Measurements from ENCODE around the gene GFPT2. TPM values are rescaled to one million over a fixed set of nuclear protein-coding genes. Genes with fewer than 3 reads are reported as not detected.
A peak's percentile ranks its signal among the peaks of the same experiment; 100 is the strongest.

The GFPT2 gene
- total RNA-seq, result 10 to 100 TPM; 27.3 to 44.5 TPM
- long read RNA-seq, transcript GFPT2-201 (19 exons, 3,093 nt), result major isoform, 73 of 93 reads
- long read RNA-seq, partial matches to known transcripts, result 7 of 93 reads
- long read RNA-seq, other reads (novel, unspliced or antisense), result 13 of 93 reads

DNA sequence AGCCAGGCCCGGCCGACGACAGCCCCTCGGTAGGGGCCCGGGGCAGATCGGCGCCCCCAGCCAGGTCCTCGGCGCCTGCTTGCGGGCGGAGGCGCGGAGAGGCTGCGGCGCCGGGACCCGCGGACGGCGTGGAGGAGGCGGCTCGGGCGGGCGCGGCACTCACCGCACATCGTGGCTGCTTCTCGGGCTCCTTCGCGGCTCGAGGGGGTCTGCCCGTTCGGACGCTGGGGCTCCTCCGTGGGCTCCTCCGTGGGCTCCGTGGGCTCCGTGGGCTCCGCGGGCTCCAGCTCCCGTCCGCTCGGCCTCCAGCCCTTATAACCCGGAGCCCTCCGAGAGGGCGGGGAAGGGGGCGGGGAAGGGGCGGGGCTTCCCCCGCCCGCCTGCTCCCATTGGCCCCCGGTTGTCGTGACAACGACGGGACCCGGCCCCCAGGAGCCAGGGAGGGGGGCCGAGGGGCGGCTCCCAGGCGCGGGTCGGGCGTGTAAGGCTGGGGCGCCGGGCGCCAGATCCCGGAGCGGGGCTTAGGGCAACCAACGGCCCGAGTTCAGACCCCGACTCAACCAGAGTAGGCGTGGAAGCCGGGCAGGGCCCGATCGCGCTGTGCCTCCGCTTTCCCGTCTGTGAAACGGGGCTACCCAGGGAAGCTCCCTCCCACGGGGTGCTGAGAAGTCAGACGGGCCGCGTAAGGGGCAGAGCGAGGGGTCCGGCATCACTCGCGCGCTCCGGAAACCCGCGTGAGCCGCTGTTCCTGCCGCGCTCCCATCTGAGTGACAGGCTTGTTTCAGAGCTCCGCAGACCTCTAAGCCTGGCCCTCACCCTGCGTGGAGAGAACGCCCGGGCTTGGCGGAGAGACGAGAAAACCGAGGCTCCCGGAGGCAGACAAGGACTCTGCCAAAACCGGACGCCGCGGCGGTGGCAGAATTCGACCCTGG lies at the start of gene GFPT2:
Gene GFPT2, minus strand, starts transcription at position 289 of the 932 bp plus-strand sequence. Its CDS starts 119 bp downstream, at position 170.
- peak; percentile 92 to 94 for ATAC-seq
- DNase-seq, result peak; percentile 90
- intact Hi-C loops (cut with DNase I), result no loop called here

DNA sequence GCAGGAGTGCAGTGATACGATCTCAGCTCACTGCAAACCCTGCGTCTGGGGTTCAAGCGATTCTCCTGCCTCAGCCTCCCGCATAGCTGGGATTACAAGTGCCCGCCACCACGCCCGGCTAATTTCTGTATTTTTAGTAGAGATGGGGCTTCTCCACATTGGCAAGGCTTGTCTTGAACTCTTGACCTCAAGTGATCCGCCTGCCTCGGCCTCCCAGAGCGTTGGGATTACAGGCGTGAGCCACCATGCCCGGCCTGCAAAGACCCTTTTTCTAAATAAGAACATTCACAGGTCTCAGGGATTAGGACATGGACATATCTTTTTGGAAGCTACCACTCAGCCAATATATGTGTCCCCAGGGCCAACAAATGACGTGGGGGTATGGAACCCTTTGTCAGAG lies 49.6 kb upstream of the GFPT2 start:
- no peak for ATAC-seq
- intact Hi-C loops (cut with DNase I), result no loop called here
- DNase-seq, result no peak

DNA sequence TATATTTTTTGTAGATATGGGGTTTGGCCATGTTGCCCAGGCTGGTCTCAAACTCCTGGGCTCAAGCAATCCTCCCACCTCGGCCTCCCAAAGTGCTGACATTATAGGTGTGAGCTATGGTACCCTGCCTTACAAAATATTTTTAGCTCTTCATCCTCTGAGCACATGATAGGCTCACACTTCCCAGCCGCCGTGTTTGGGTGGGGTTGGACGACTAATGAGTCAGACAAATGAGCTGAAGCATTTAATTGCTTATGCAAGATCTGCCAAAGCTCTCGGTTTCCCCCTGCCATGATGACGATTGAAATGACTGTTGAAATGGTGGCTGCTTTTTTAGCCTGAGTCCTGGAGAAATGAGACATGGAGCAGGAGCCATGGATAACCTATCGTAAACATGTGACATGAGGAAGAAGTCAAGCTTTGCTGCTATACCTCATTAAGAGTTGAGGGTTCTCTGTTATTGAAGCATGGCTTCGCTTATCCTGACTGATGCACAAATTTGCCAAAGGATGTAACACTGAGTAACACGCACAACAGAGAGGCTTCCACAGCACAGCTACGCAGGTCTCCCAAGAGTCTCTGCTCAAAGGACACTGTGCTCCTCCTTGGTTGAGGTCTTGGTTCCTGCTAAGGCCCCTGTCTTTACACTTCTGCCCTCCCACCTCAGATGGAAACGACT lies 48.2 kb upstream of the GFPT2 start:
- no peak for DNase-seq
- no peak for ATAC-seq
- intact Hi-C loops (cut with DNase I), result no loop called here

DNA sequence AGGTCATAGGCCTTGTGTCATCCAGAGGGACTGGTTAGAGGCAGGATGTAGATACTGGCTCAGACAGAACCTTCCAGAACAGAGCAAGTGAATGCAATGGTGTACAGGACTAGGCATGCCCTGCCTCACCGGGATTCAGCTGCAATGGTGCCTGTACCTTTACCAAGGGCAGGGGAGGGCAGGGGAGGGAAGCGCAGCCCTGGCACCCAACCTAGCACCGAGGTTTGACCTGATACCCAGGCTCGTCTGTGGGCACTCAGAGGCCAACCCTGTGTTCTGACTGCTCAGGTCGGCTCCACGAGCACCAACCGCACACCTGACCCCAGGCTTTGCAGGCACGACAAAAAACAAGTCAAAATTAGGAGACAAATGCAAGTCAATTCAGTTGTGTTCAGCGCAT lies 47.3 kb upstream of the GFPT2 start:
- DNase-seq (no peak), ATAC-seq (no peak)
- intact Hi-C loops (cut with DNase I), result no loop called here

DNA sequence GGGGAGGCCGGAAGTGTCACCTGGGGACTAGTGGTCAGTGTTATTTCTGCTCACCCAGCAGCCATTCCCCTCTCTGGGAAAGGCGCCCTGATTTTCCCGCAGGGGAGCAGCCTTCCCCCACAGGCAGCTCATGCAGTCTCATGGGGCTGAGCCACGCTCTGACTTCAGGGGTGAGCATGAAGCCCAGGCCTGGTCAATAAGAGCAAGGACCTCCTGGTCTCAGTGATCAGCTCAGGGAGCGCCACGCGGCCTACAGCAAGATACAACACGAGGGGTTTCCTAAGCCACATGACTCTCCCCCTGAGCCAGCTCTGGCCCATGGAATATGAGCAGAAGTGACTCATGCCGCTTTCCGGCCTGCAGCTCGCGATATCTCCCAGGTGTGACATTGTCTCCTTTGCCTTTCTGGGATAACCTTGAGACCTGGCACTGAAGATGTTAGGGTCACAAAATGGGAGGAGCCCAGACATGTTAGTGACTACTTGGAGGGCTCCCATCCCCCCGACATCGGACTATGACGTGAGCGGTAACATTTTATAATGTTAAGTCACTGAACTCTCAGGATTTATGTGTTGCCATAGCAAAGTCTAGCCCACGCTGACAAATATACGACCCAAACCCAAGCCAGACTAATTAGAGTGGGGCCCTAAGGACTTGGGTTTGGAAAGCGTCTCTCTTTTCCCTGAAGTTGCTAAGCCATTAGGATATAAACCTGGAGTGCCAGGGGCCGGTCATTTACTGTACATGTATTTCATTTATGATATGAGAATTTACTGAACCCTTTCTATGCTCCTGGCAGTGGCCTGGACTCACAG lies 46.5 kb upstream of the GFPT2 start:
- intact Hi-C loops (cut with DNase I), result no loop called here
- no peak for DNase-seq
- ATAC-seq, result no peak

DNA sequence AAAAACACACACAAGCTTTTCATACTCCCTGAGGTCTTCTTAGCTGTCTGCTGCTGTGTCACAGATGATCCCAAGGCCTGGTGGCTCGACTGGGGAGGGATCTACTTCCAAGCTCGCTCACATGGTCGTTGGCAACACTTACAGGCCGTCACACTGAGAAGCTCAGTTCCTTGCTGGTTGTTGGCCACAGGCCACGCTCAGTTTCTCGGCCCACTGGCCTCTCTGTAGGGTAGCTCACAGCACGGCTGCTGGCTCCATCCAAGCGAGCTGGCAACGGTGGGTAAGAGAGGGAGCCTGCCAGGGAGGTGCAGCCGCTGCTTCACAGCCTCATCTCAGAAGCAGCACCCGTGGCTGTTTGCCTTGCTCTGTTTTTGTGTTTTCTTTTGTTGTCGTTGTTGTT lies 43.8 kb upstream of the GFPT2 start:
- DNase-seq (no peak), ATAC-seq (no peak)
- intact Hi-C loops (cut with DNase I), result no loop called here

DNA sequence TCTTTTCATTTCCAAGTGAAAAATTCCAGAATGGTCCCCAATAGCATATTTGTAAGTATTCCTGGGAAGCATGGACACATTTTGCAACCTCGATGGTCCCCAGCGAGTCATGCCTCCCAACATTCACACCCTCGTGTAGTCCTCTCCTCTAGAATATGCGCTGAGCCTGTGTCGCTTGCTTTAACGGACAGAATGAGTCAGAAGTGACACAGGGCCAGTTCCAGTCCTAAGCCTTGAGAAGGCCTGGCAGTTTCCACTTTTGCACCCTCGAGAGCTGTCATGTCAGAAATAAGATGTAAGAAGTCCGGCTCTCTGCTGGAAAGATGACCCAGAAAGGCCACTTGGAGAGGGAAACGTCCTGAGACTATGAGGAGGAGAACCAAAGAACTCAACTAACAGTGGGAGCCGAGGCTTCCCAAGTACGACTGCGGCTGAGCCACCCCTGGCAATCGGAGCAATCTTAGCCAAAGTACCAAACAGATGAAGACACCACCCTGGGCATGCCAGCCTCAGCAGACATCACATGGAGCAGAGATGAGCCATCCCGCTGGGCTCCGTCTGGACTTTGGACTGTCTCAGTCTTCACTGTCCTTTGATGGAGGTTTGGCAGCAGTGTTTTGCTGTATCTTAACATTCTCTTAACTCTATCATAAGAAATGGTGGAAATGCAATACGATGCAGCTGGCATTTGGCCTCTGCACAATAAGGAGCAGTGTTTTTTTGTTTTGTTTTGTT lies 42.6 kb upstream of the GFPT2 start:
- intact Hi-C loops (cut with DNase I), result no loop called here
- no peak for DNase-seq

DNA sequence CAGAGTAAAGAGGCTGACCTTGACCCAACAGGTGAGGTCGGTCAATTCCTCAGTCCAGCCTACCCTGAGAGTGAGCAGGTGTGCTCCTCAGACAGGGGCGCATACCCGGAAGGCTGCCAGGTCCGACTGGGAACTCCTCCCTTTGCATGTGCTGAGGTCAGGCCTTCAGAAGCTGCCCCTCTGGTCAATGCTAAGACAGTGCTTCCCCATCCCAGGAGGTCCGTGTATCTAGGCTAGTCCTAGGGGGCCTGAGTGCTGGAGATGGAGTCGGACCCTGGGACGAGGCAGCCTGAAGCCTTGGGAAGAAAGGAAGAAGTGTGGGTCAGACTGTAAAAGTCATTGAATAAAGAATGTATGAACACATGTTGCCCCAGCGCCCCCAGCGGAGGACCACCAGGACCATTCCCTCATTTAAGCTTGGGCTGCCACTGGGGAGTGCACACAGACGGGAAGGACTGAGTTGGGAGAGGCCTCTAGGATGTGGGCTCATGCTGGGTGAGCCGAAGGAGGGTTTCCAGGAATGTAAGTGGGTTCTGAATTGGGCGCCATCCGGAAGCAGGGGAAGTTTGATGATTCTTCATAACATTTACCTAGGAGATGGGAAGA lies 41.0 kb upstream of the GFPT2 start:
- no peak for DNase-seq
- ATAC-seq, result no peak
- intact Hi-C loops (cut with DNase I), result no loop called here

More for the DNA sequence above, 42.6 kb upstream of the GFPT2 start:
- ATAC-seq, result peak in 1 of 2 donors; percentile 55

DNA sequence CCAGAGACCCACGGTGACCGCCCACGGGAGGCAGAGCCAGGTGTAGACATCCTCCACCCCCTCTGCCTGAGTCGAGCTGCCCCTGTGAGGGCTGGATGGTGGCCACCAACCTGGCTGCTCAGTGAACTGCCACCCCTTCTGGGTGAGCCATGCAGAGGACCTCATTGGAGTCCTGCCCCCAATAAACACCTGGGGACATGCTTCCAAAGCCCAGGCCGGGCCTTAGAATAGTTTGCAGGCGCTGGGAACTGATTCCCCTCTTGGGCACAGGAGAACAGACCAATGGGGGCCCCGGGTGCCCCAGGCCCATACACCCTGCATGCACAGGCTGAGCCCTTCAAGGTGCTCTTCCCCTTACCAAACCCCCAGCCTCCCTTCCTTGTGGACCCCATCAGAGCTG lies 38.1 kb upstream of the GFPT2 start:
- DNase-seq (no peak), ATAC-seq (no peak)
- intact Hi-C loops (cut with DNase I), result no loop called here

DNA sequence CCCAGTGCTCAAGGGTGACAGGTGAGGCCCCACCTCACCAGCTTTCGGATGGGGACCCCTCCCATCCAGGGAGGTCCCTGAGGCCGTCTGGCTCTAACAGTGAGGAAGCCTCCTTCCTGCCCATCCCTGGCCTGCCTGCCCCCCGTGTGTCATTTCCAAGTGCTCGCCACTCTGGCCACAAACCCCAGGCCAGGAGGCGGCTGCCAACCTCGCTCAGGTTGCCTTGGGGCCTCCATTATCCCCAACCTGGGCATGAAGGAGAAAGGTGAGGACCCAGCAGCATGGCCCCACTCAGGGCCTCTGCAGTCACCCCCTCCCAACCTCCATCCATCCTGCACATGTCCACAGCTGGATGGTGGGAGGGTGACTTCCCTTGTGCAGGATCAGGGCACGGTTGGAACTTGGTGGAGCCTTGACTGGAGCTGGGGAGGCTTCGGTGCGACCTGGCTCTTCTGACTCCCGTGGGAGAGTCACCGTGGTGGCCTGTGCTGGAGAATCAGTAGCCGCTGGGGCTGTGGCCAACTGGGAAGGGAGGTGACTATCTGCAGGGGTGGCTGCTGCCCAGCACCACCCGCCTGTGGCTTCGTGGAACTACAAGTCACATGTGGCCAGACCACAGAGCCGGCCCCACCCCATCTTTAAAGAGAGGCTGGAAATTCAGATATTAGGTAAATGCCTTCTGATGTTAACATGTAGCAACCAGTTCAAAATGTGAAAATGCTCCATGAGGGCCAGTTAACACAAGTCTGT lies 37.5 kb upstream of the GFPT2 start:
- ATAC-seq (peak in 1 of 2 donors; percentile 10), DNase-seq (no peak)
- intact Hi-C loops (cut with DNase I), result no loop called here

DNA sequence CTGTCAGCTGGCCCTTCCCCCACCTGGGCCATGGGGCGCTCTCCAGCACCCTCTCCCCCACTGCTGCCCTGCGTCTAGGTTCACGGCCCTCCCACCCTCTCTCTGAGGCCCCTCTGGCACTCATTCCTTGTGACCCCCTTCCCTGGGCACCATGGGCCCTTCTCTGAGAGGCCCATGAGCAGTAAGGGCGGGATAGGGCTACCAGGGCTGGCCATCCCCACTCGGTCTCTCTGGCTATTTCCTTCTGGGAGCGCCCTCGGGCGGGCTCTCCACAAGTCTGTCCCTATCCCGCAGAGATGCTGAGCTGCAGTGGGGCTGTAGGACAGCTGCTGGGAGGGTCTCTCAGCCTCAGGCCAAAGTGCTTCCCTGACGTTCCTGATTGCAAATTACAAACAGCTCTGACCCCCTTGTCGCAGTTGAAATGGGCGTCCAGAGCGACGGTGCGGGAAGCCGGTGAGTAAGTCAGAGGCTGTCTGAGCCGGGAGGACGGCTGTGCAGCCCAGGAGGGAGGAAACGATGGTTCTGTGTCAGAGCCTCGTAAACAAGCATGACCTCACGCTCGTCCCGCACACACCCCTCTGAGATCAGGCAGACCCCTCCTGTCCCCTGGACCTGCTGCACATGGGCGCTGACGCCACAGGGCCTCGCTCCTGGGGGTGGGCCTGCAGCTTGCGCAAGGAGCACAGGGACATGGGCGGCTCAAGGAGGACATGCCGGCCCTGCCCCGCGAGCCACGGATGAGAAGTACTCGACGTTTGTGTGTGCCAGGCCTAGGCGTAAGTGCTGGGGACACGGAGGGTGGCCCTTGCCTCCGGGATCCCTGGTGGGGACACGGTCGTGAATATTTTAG lies 36.3 kb upstream of the GFPT2 start:
- ATAC-seq, result peak in 1 of 2 donors; percentile 72
- intact Hi-C loops (cut with DNase I), result no loop called here

DNA sequence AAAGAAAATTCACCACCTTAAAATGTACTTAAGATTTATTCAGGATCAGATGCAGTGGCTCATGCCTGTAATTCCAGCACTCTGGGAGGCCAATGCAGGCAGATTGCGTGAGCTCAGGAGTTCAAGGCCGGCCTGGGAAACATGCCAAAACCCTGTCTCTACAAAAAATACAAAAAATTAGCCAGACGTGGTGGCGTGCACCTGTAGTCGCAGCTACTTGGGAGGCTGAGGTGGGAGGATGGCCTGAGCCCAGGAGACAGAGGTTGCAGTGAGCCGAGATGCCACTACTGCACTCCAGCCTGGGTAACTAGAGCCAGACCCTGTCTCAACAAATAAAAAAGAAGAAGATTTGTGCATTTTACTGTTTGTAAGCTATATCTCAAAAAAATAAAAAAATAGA lies 34.7 kb upstream of the GFPT2 start:
- no peak for DNase-seq
- ATAC-seq, result no peak
- intact Hi-C loops (cut with DNase I), result no loop called here

More for the DNA sequence above, 36.3 kb upstream of the GFPT2 start:
- peak; percentile 61 for DNase-seq

DNA sequence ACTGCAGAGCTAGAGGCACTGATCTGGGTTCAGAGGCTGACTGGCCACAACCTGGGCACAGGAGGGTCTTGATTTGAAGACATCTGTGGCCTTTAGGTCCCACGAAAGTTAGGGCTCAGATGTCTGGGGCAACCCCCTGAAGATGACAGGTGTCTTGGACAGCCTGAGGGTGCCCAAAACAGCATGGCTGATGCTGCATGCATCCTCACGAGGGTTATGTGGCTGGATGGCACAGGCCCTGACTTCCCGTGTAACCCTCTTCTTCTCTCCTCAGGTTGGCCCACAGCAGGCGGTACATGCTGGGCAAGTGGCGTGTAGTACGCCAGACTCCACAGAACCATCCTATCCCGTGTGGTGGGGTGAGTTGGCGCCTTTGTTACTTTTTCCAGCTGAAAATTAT lies 29.8 kb upstream of the GFPT2 start:
- ATAC-seq (no peak), DNase-seq (no peak)
- intact Hi-C loops (cut with DNase I), result no loop called here

DNA sequence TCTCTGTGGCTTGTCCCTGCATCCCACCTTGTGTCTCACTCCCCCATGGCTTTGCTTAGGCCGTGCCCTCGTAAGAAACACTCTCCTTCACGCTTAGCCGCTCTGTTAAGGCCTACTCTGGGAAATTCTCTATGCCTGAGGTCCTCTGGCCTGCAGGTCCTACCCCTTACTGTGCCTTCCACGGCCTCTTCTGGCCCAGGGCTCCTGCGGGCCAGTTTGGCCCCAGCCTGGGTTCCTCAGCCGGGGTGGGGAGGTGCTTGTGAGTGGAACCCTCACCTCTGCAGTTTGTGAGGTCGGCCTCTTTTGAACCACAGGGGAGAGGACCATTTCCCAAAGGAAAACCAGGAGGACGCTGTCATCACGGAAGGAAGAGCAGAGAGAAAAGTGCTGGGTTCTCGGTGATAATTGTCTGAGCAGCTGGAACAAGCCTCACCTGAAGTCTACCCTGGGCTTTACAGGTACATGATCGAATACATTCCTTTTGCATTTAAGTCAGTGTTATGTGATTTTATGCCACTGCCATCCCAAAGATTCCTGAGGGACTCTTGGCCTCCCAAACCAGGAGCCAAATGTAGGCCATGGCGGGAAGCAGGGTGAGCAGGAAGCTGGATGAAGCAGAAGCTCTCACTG lies 28.8 kb upstream of the GFPT2 start:
- no peak for DNase-seq
- ATAC-seq, result no peak
- intact Hi-C loops (cut with DNase I), result no loop called here

DNA sequence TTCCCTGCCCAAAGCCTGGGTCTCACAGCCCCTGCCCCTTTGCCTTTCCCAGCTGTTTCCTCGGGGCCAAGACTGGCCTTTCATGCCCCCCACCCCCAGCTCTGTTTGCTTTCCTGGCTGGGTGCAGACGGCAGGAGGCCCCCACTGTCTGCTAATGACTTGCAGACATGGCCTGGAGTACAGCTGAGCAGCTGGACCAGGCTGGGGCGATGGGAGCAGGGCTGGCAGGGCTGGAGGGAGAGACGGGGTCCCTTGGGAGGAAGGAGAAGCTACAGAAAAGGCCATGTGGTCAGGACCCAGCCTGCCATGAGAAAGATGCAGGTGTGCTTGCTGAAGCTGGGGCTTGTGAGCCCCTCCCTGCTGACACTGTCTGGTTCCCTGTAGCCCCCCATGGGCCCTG lies 28.3 kb upstream of the GFPT2 start:
- intact Hi-C loops (cut with DNase I), result no loop called here
- DNase-seq, result no peak
- ATAC-seq, result peak in 1 of 2 donors; percentile 24

DNA sequence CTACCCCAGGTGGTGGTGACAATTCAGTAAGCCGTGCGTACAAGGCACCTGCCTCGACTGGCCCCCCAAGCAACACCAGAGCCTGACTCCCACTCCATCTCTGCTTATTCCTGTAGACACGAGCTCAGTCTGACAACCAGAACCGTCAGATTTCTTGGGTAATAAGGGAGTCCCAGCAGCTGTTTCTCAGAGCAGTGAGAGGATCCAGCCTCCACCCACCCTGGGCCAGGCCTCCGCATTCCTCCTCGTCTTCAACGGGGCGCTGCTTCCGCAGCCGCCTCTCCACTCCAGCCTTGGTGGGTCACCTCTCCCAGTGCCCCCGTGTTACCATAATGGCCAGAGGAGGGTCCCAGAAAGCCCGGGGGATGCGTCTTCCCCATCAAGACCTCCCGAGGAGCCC lies 27.7 kb upstream of the GFPT2 start:
- DNase-seq (no peak), ATAC-seq (peak in 1 of 2 donors; percentile 44)
- intact Hi-C loops (cut with DNase I), result no loop called here

All from left cardiac atrium (tissue), 4 donors.